HepG2 (cell line): ENCODE data around the gene TXNDC2. TPM values are rescaled to one million over a fixed set of nuclear protein-coding genes. Genes with fewer than 3 reads are reported as not detected.

Source experiments
- ATAC-seq: fragments of 200-7000 bp; cut with Tn5 transposase; 3 replicates; pipeline ENCODE4 v1.9.1; 2020; ENCODE audit warnings: mild to moderate bottlenecking, moderate library complexity
- BruUV-seq: library from RNA; stranded (reverse); fragments of 400-500 nt; replicated peaks from 2 replicates; lab custom pipeline; 2021; lab: Mats Ljungman, UMichigan
- CTCF ChIA-PET: fragments of 300-600 bp; formaldehyde crosslinking; extraction: SDS; loops from one replicate; lab custom pipeline; 2021; ENCODE audit warnings: low total read pairs, inconsistent platforms, low intra/inter-chr PET ratio; lab: Yijun Ruan, JAX
- POLR2A ChIA-PET: fragments of 350-600 bp; sonication (Branson Sonifier 250); formaldehyde crosslinking; loops from one replicate; lab custom pipeline; 2020; ENCODE audit warnings: antibody characterized with exemption, inconsistent platforms; lab: Yijun Ruan, JAX
- DNase-seq: peaks from one replicate; pipeline ENCODE4 v3.0.0-alpha.2; 2015; ENCODE audit warnings: low spot score
- FAIRE-seq: peaks from 3 replicates; lab custom pipeline; 2011; peaks lifted over from hg19 to GRCh38; lab: Jason Lieb, UNC
- H2AFZ ChIP-seq: one replicate; pipeline ENCODE4 v1.6.1; 2011; ENCODE audit warnings: low read length, inconsistent platforms
- H3K27ac ChIP-seq: fragments of 300-600 bp; 3 replicates; pipeline ENCODE4 v1.8.0; 2011; ENCODE audit warnings: mixed run types, mild to moderate bottlenecking, mixed read lengths, low read length, inconsistent platforms; ENCODE audit not compliant: insufficient read depth; ENCODE audit errors: extremely low read length
- H3K27me3 ChIP-seq, 2 experiments: fragments of 200-600 bp in 1 of 2; 2 replicates in 1 of 2; 3 replicates in 1 of 2; pipeline versions ENCODE4 v1.6.0 to v1.8.0; 2011; ENCODE audit warnings: low read length in 2 of 2, mild to moderate bottlenecking in 2 of 2, moderate library complexity in 2 of 2, inconsistent platforms in 1 of 2; ENCODE audit not compliant: insufficient read depth in 2 of 2, control insufficient read depth in 1 of 2
- H3K36me3 ChIP-seq, 2 experiments: fragments of 200-600 bp in 1 of 2; replicated peaks in 1 of 2; 2 replicates in 1 of 2; 3 replicates in 1 of 2; pipeline versions ENCODE4 v1.5.1 to v1.8.0; 2011; ENCODE audit warnings: low read length in 2 of 2, inconsistent platforms in 1 of 2; ENCODE audit not compliant: insufficient read depth in 2 of 2, control insufficient read depth in 1 of 2
- H3K4me1 ChIP-seq: 2 replicates; pipeline ENCODE4 v1.5.1; 2012; ENCODE audit warnings: low read length, inconsistent platforms; ENCODE audit not compliant: insufficient read depth
- H3K4me2 ChIP-seq: 2 replicates; pipeline ENCODE4 v1.6.0; 2011; ENCODE audit warnings: low read depth, low read length, inconsistent platforms
- H3K4me3 ChIP-seq, 3 experiments: fragments of 200-600 bp in 1 of 3; sonication (generic), shearing (Covaris generic) in 1 of 3; replicated peaks in 1 of 3; 2 replicates each; pipeline ENCODE4 v1.5.1; 2011 to 2016; ENCODE audit warnings: low read length in 3 of 3, inconsistent platforms in 2 of 3, low read depth in 2 of 3, mild to moderate bottlenecking in 2 of 3, control low read depth in 1 of 3, mixed read lengths in 1 of 3; ENCODE audit not compliant: insufficient read depth in 1 of 3
- H3K79me2 ChIP-seq: one replicate; pipeline ENCODE4 v1.6.1; 2011; ENCODE audit warnings: low read length, inconsistent platforms; ENCODE audit not compliant: insufficient read depth
- H3K9ac ChIP-seq: 2 replicates; pipeline ENCODE4 v1.6.0; 2011; ENCODE audit warnings: mild to moderate bottlenecking, low read depth, low read length, inconsistent platforms; ENCODE audit not compliant: insufficient read depth
- H3K9me3 ChIP-seq: 2 replicates; pipeline ENCODE4 v1.5.1; 2012; ENCODE audit warnings: mild to moderate bottlenecking, low read length
- H4K20me1 ChIP-seq: 2 replicates; pipeline ENCODE4 v1.6.0; 2011; ENCODE audit warnings: inconsistent platforms, mild to moderate bottlenecking, low read length, moderate library complexity; ENCODE audit not compliant: insufficient read depth
- ASH2L ChIP-seq: fragments of 300-600, 200-600 bp; sonication (generic); IDR thresholded peaks from 2 replicates; pipeline ENCODE4 v1.7.0; 2017; ENCODE audit warnings: low read depth, mild to moderate bottlenecking, moderate library complexity, mixed read lengths, low read length; ENCODE audit not compliant: insufficient read length
- ATAD3A ChIP-seq: sonication (generic); formaldehyde crosslinking; IDR thresholded peaks from 2 replicates; pipeline ENCODE4 v1.4.0; 2020; ENCODE audit warnings: missing genetic modification reagents
- CHCHD3 ChIP-seq: sonication (generic); formaldehyde crosslinking; IDR thresholded peaks from 2 replicates; pipeline ENCODE4 v1.8.0; 2022; ENCODE audit warnings: mild to moderate bottlenecking, missing genetic modification reagents, moderate library complexity
- DPF2 ChIP-seq: sonication (generic); formaldehyde crosslinking; IDR thresholded peaks from 2 replicates; pipeline ENCODE4 v1.4.0; 2020; ENCODE audit warnings: mild to moderate bottlenecking, low read depth, missing genetic modification reagents, borderline replicate concordance
- HMGA1 ChIP-seq: sonication (generic); formaldehyde crosslinking; conservative IDR thresholded peaks from 2 replicates; pipeline ENCODE4 v1.4.0; 2020; ENCODE audit warnings: missing genetic modification reagents
- IRX3 ChIP-seq: sonication (generic); formaldehyde crosslinking; IDR thresholded peaks from 2 replicates; pipeline ENCODE4 v1.8.1; 2023; ENCODE audit warnings: mild to moderate bottlenecking, low read depth, missing genetic modification reagents, borderline replicate concordance
- SOX13 ChIP-seq, 3 experiments: fragments of 450-650 bp in 1 of 3; sonication (generic) in 1 of 3; formaldehyde crosslinking in 1 of 3; IDR thresholded peaks in 2 of 3; conservative IDR thresholded peaks in 1 of 3; 2 replicates each; pipeline versions ENCODE4 v1.5.0 to v1.6.1; 2016 to 2020; ENCODE audit warnings: antibody characterized with exemption in 1 of 3, mild to moderate bottlenecking in 1 of 3, missing compliant biosample characterization in 1 of 3, missing genetic modification reagents in 1 of 3, moderate library complexity in 1 of 3
- THAP7 ChIP-seq: sonication (generic); formaldehyde crosslinking; IDR thresholded peaks from 2 replicates; pipeline ENCODE4 v1.8.1; 2023; ENCODE audit warnings: mild to moderate bottlenecking, missing genetic modification reagents
- ZBTB14 ChIP-seq: sonication (generic); formaldehyde crosslinking; IDR thresholded peaks from 2 replicates; pipeline ENCODE4 v1.4.0; 2020; ENCODE audit warnings: missing genetic modification reagents
- ZBTB3 ChIP-seq: sonication (generic); formaldehyde crosslinking; IDR thresholded peaks from 2 replicates; pipeline ENCODE4 v1.4.0; 2020; ENCODE audit warnings: low read depth, mild to moderate bottlenecking, moderate library complexity, missing genetic modification reagents, borderline replicate concordance
- ZBTB49 ChIP-seq: sonication (generic); formaldehyde crosslinking; IDR thresholded peaks from 2 replicates; pipeline ENCODE4 v1.4.0; 2020; ENCODE audit warnings: missing genetic modification reagents, borderline replicate concordance
- ZNF33A ChIP-seq: sonication (generic); formaldehyde crosslinking; IDR thresholded peaks from 2 replicates; pipeline ENCODE4 v1.5.1; 2020; ENCODE audit warnings: missing genetic modification reagents, mild to moderate bottlenecking, moderate library complexity, borderline replicate concordance
- ZNF740 ChIP-seq: sonication (generic); formaldehyde crosslinking; IDR thresholded peaks from 2 replicates; pipeline ENCODE4 v1.4.0; 2020; ENCODE audit warnings: missing genetic modification reagents
- ZNF775 ChIP-seq: sonication (generic); formaldehyde crosslinking; IDR thresholded peaks from 2 replicates; pipeline ENCODE4 v1.4.0; 2020; ENCODE audit warnings: missing genetic modification reagents, mild to moderate bottlenecking, moderate library complexity, borderline replicate concordance
- WGBS: methylation state at CpG from one replicate; pipeline ENCODE4 v1.1.6; 2017; ENCODE audit warnings: low lambda C conversion rate; 5-methylcytosine and 5-hydroxymethylcytosine counted together
- in situ Hi-C: cut with HindIII; loops from 2 replicates; pipeline ENCODE4 v1.10.0; 2017; ENCODE audit warnings: low pct_unique_long_range_greater_than_20kb; ENCODE audit not compliant: extremely low pct_ligation_motif_present
- intact Hi-C: fragments of 100-400 bp; cut with micrococcal nuclease; formaldehyde crosslinking; loops from one replicate; pipeline ENCODE4 v1.10.0; 2022; ENCODE audit not compliant: unreplicated experiment
- polyA plus RNA-seq, 8 experiments: library from polyadenylated mRNA; depleted of rRNA in 3 of 8; stranded (reverse) in 7 of 8; unstranded in 1 of 8; fragments of >200 nt; fragmentation: Illumina TruSeq in 4 of 8; extraction: Trizol in 4 of 8; gene quantifications; 2 replicates each; pipeline versions ENCODE4 v1.2.1 to v1.2.3, GENCODE V29; 2011 to 2016; ENCODE audit warnings: low read depth in 4 of 8, missing spikeins in 1 of 8, mixed read lengths in 1 of 8; ENCODE audit not compliant: insufficient read depth in 1 of 8
- total RNA-seq, 5 experiments: library from RNA; depleted of rRNA; stranded (reverse); fragments of >200 nt; fragmentation: Illumina TruSeq; extraction: Trizol; gene quantifications; 2 replicates each; pipeline ENCODE4 v1.2.3, GENCODE V29; 2016; ENCODE audit warnings: low read depth in 1 of 5

The TXNDC2 gene
- total and polyA plus RNA-seq, 2 of the 13 experiments (the other 11 are each of a cell fraction or from before 2014, with no cell fraction given), result not detected

GRCh38 chr18:9887992-9888391 is 2.2 kb downstream of the TXNDC2 start:
- no peaks in the 10 kb centered on the region for H4K20me1 ChIP-seq
- no peak for ATAC-seq
- no peak for FAIRE-seq
- in situ Hi-C loops, result no loop called here
- intact Hi-C loops, result no loop called here
- H3K79me2 ChIP-seq, result no peaks in the 10 kb centered on the region
- H3K9me3 ChIP-seq, result no peaks in the 10 kb centered on the region
- H3K9ac ChIP-seq, result no peak overlapping the region
- H2AFZ ChIP-seq, result no peak overlapping the region
- H3K36me3 ChIP-seq, result no peaks in the 10 kb centered on the region
- no peak overlapping the region for H3K4me2 ChIP-seq
- ChIA-PET CTCF (no interaction called here), POLR2A (no interaction called here)
- H3K4me3 ChIP-seq, result no peak overlapping the region
- 0 out of 2 replicates have a peak, but pooled peaks cover 10% of the 10 kb centered on the region for H3K4me1 ChIP-seq
- H3K27ac ChIP-seq, result no peak overlapping the region
- no TSS peak for BruUV-seq
- 79% methylated on average over 5 of the region's 5 CpGs for WGBS
- DNase-seq, result no peak
- TF ChIP-seq ZBTB14 (CRISPR knock-in tag) (no peak), SOX13 (IDR thresholded peaks at IDR 0.05) (no peak), SOX13 (CRISPR knock-in tag; conservative IDR thresholded peaks at IDR 0.05 in 1 of 2, IDR thresholded peaks at IDR 0.05 in 1 of 2) (no peak), ZNF33A (no peak), HMGA1 (no peak), ZNF775 (CRISPR knock-in tag) (no peak), THAP7 (CRISPR knock-in tag) (no peak)
- H3K27me3 ChIP-seq, result no peaks in the 10 kb centered on the region

GRCh38 chr18:9890196-9890595 is 4.4 kb downstream of the TXNDC2 start:
- POLR2A ChIA-PET, result no interaction called here
- TF ChIP-seq DPF2 (CRISPR knock-in tag), result no peak
- TF ChIP-seq ZBTB49 (CRISPR knock-in tag), result no peak
- TF ChIP-seq IRX3 (CRISPR knock-in tag), result no peak
- no peak for TF ChIP-seq ZNF740 (CRISPR knock-in tag)
- no peak for TF ChIP-seq ATAD3A (CRISPR knock-in tag)
- no peak for TF ChIP-seq ASH2L
- TF ChIP-seq ZBTB3, result no peak
- TF ChIP-seq CHCHD3 (CRISPR knock-in tag), result no peak

More at GRCh38 chr18:9890196-9890595, 4.4 kb downstream of the TXNDC2 start:
- CTCF ChIA-PET, result no interaction called here
- in situ Hi-C loops, result no loop called here
- H3K36me3 ChIP-seq, result no peaks in the 10 kb centered on the region
- H2AFZ ChIP-seq, result no peak overlapping the region
- WGBS, result 78% methylated on average over 5 of the region's 5 CpGs
- H3K4me1 ChIP-seq, result peaks cover 17% of the 10 kb centered on the region
- no peak for DNase-seq
- ATAC-seq, result no peak
- H3K79me2 ChIP-seq, result no peaks in the 10 kb centered on the region
- H3K27ac ChIP-seq, result no peak overlapping the region
- intact Hi-C loops, result no loop called here
- H3K4me3 ChIP-seq, result no peak overlapping the region
- no peaks in the 10 kb centered on the region for H3K9me3 ChIP-seq
- no peaks in the 10 kb centered on the region for H4K20me1 ChIP-seq
- H3K27me3 ChIP-seq, result no peaks in the 10 kb centered on the region
- no peak overlapping the region for H3K9ac ChIP-seq
- BruUV-seq, result no TSS peak
- H3K4me2 ChIP-seq, result no peak overlapping the region
- FAIRE-seq, result no peak
